K562 (cell line): ENCODE data around the gene NRIP2. TPM values are rescaled to one million over a fixed set of nuclear protein-coding genes. Genes with fewer than 3 reads are reported as not detected.

Experiments
- BCOR ChIP-seq: fragments of 450-650 bp; IDR thresholded peaks from 2 replicates; pipeline ENCODE4 v1.6.1; 2016
- BRCA1 ChIP-seq, 2 experiments: fragments of 450-650 bp in 1 of 2; sonication (generic) in 1 of 2; formaldehyde crosslinking in 1 of 2; IDR thresholded peaks; 2 replicates each; pipeline versions ENCODE4 v1.5.0 to v1.6.1; 2017 to 2020; ENCODE audit warnings: mild to moderate bottlenecking in 1 of 2, missing genetic modification reagents in 1 of 2
- CCNT2 ChIP-seq: IDR thresholded peaks from 2 replicates; pipeline ENCODE4 v1.6.1; 2011; ENCODE audit warnings: borderline replicate concordance, low read depth, mild to moderate bottlenecking, moderate library complexity, mixed read lengths, low read length; ENCODE audit not compliant: insufficient read length; ENCODE audit errors: extremely low read depth
- CHD1 ChIP-seq: fragments of 200-600 bp; sonication (generic); IDR thresholded peaks from one replicate; pipeline ENCODE4 v1.6.1; 2012; ENCODE audit warnings: mild to moderate bottlenecking, moderate library complexity, low read length, inconsistent platforms
- CUX1 ChIP-seq: fragments of 200-800 bp; sonication (Bioruptor generic); IDR thresholded peaks from 2 replicates; pipeline ENCODE4 v1.6.1; 2016; ENCODE audit warnings: missing genetic modification characterization, missing compliant biosample characterization
- FOXK1 ChIP-seq: sonication (generic); formaldehyde crosslinking; IDR thresholded peaks from 2 replicates; pipeline ENCODE4 v1.8.0; 2022; ENCODE audit warnings: missing genetic modification reagents, mild to moderate bottlenecking, borderline replicate concordance
- FUS ChIP-seq: fragments of 200-400 bp; formaldehyde crosslinking; optimal IDR thresholded peaks from 2 replicates; pipeline ENCODE3; 2017; ENCODE audit warnings: low read depth, low read length
- PBX2 ChIP-seq, 2 experiments: IDR thresholded peaks in 1 of 2; conservative IDR thresholded peaks in 1 of 2; 2 replicates each; pipeline ENCODE4 v1.6.1; 2016; ENCODE audit warnings: low read depth in 2 of 2, mild to moderate bottlenecking in 1 of 2, missing compliant biosample characterization in 1 of 2, missing genetic modification characterization in 1 of 2, moderate library complexity in 1 of 2
- PREB ChIP-seq: sonication (generic); formaldehyde crosslinking; IDR thresholded peaks from 2 replicates; pipeline ENCODE4 v1.8.1; 2023; ENCODE audit warnings: mild to moderate bottlenecking, missing genetic modification reagents
- RBFOX2 ChIP-seq: fragments of 200-400 bp; formaldehyde crosslinking; IDR thresholded peaks from 2 replicates; pipeline ENCODE4 v1.6.1; 2017; ENCODE audit warnings: low read depth, mild to moderate bottlenecking, low read length, moderate library complexity
- SRSF7 ChIP-seq: fragments of 200-400 bp; formaldehyde crosslinking; optimal IDR thresholded peaks from 2 replicates; pipeline ENCODE3; 2017; ENCODE audit warnings: mild to moderate bottlenecking, low read depth, low read length
- TEAD1 ChIP-seq, 2 experiments: fragments of 450-650 bp in 1 of 2; sonication (generic) in 1 of 2; formaldehyde crosslinking; IDR thresholded peaks; 2 replicates each; pipeline versions ENCODE4 v1.4.0 to v1.8.0; 2020 to 2022; ENCODE audit warnings: mild to moderate bottlenecking in 2 of 2, missing genetic modification reagents in 1 of 2
- TEAD2 ChIP-seq: fragments of 450-650 bp; IDR thresholded peaks from 2 replicates; pipeline ENCODE4 v1.6.1; 2016; ENCODE audit warnings: missing genetic modification characterization, control low read depth, missing compliant biosample characterization
- TFAP4 ChIP-seq: sonication (generic); formaldehyde crosslinking; IDR thresholded peaks from 2 replicates; pipeline ENCODE4 v1.8.0; 2022; ENCODE audit warnings: missing genetic modification reagents, mild to moderate bottlenecking, moderate library complexity, borderline replicate concordance
- ZNF143 ChIP-seq: sonication (generic); formaldehyde crosslinking; IDR thresholded peaks from 2 replicates; pipeline ENCODE4 v1.9.0; 2022; ENCODE audit warnings: mild to moderate bottlenecking, missing genetic modification reagents
- polyA plus RNA-seq, 8 experiments: library from polyadenylated mRNA; depleted of rRNA in 4 of 8; stranded (reverse) in 5 of 8; unstranded in 3 of 8; fragments of >200 nt; fragmentation: Nextera tagmentation in 2 of 8; fragmentation: Illumina TruSeq in 1 of 8; extraction: Ambion mirVana in 2 of 8; extraction: Trizol in 1 of 8; gene quantifications; 2 replicates each; pipeline versions ENCODE4 v1.2.1 to v1.2.3, GENCODE V29; 2011 to 2014; ENCODE audit warnings: inconsistent platforms in 1 of 8, missing spikeins in 1 of 8
- total RNA-seq, 7 experiments: library from RNA; depleted of rRNA in 6 of 7; stranded (reverse); fragments of >200 nt in 6 of 7; fragmentation: Illumina TruSeq in 2 of 7; extraction: Trizol in 2 of 7; gene quantifications; 2 replicates each; pipeline versions ENCODE4 v1.2.1 to v1.2.3, GENCODE V29; 2011 to 2021; ENCODE audit warnings: low replicate concordance in 1 of 7

NRIP2 gene
- total and polyA plus RNA-seq, 9 of the 15 experiments (the other 6 are each of a cell fraction or from before 2014, with no cell fraction given) = 0.07 to 0.10 TPM; not detected in 7

GRCh38 chr12:2812290-2813213 lies 22.3 kb downstream of the NRIP2 start, which contains the start of gene ITFG2 (continued):
- no peak for TF ChIP-seq FUS
- TF ChIP-seq ZNF143 (CRISPR knock-in tag) = no peak
- peak; percentile 69 for TF ChIP-seq TFAP4 (CRISPR knock-in tag)
- no peak for TF ChIP-seq PREB (CRISPR knock-in tag)
- peak; percentile 97 for TF ChIP-seq RBFOX2
- no peak for TF ChIP-seq TEAD2 (tag)
- no peak for TF ChIP-seq CUX1 (CRISPR knock-in tag)
- TF ChIP-seq TEAD1 (CRISPR knock-in tag; IDR thresholded peaks at IDR 0.05) = no peak
- no peak for TF ChIP-seq SRSF7
- TF ChIP-seq BRCA1 (IDR thresholded peaks at IDR 0.05) = no peak
- no peak for TF ChIP-seq BRCA1 (CRISPR knock-in tag; IDR thresholded peaks at IDR 0.05)
- peak; percentile 93 for TF ChIP-seq PBX2 (CRISPR knock-in tag; IDR thresholded peaks at IDR 0.05; ENCODE audit: low read depth)
- peak; percentile 99 for TF ChIP-seq PBX2 (tag; conservative IDR thresholded peaks at IDR 0.05; ENCODE audit: low read depth)
- no peak for TF ChIP-seq CHD1
- peak; percentile 39 for TF ChIP-seq CCNT2
- TF ChIP-seq BCOR = peak; percentile 58; the same call in 1 of the 2 replicates
- no peak for TF ChIP-seq FOXK1 (CRISPR knock-in tag)
